GM23248 (cell line): ENCODE measurements around the gene SLC30A3.

ENCODE experiments used
- EZH2 ChIP-seq: fragments of 200-600 bp; sonication (generic); IDR thresholded peaks from 2 replicates; pipeline ENCODE4 v1.6.1; 2018; ENCODE audit warnings: antibody characterized with exemption, mild to moderate bottlenecking; ENCODE audit not compliant: insufficient read depth, poor library complexity, severe bottlenecking
- EZH2phosphoT487 ChIP-seq: fragments of 200-600 bp; sonication (generic); IDR thresholded peaks from 2 replicates; pipeline ENCODE4 v1.6.1; 2018; ENCODE audit warnings: antibody characterized with exemption, moderate library complexity, mild to moderate bottlenecking, low read depth; ENCODE audit not compliant: insufficient read depth

DNA sequence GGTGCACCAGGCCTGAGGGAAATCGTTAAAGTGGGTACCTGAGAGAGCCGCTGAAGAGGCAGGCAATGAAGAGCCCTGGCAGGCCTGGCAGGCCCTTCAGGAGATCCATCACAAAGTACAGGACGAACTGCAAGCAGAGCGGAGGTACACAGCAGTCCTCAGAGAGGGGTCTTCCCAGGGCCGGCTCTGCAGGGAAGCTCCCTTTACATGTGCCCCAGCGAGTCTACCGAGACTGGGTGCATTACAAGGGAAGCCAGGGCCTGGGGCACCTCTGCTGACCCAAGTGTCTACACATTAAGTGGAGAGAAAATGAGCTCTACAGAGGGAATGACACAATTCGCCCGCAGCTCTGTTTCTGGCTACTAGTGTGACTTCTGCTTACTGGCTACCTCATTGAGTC, 59.1 kb downstream of the SLC30A3 start:
- TF ChIP-seq EZH2, result no peak
- no peak for TF ChIP-seq EZH2phosphoT487
